K562 (cell line): ENCODE measurements around the gene POGLUT2.

Experiments used
- CEBPG ChIP-seq, 3 experiments: fragments of 200-800 bp in 1 of 3; sonication (Bioruptor generic) in 1 of 3; sonication (generic) in 1 of 3; formaldehyde crosslinking in 1 of 3; IDR thresholded peaks in 2 of 3; conservative IDR thresholded peaks in 1 of 3; 2 replicates each; pipeline versions ENCODE4 v1.6.1 to v1.8.0; 2016 to 2022; ENCODE audit warnings: missing compliant biosample characterization in 2 of 3, missing genetic modification characterization in 2 of 3, mild to moderate bottlenecking in 1 of 3, missing genetic modification reagents in 1 of 3
- CHD1 ChIP-seq: fragments of 200-600 bp; sonication (generic); IDR thresholded peaks from one replicate; pipeline ENCODE4 v1.6.1; 2012; ENCODE audit warnings: mild to moderate bottlenecking, moderate library complexity, low read length, inconsistent platforms
- EZH2 ChIP-seq: IDR thresholded peaks from 2 replicates; pipeline ENCODE4 v1.6.1; 2012; ENCODE audit warnings: low read depth, mild to moderate bottlenecking, inconsistent platforms, low read length, borderline replicate concordance
- POLR2AphosphoS5 ChIP-seq: IDR thresholded peaks from 2 replicates; pipeline ENCODE4 v1.6.1; 2011; ENCODE audit warnings: mild to moderate bottlenecking, low read depth, low read length, moderate library complexity; ENCODE audit not compliant: control insufficient read depth, insufficient read depth
- TF ChIP-seq, protein P1 (sequence below), 2 experiments: fragments of 450-650 bp in 1 of 2; sonication (generic) in 1 of 2; formaldehyde crosslinking in 1 of 2; IDR thresholded peaks in 1 of 2; conservative IDR thresholded peaks in 1 of 2; 2 replicates each; pipeline versions ENCODE4 v1.6.1 to v1.8.1; 2016 to 2023; ENCODE audit warnings: mild to moderate bottlenecking in 2 of 2, moderate library complexity in 2 of 2, inconsistent platforms in 1 of 2, missing genetic modification reagents in 1 of 2

DNA sequence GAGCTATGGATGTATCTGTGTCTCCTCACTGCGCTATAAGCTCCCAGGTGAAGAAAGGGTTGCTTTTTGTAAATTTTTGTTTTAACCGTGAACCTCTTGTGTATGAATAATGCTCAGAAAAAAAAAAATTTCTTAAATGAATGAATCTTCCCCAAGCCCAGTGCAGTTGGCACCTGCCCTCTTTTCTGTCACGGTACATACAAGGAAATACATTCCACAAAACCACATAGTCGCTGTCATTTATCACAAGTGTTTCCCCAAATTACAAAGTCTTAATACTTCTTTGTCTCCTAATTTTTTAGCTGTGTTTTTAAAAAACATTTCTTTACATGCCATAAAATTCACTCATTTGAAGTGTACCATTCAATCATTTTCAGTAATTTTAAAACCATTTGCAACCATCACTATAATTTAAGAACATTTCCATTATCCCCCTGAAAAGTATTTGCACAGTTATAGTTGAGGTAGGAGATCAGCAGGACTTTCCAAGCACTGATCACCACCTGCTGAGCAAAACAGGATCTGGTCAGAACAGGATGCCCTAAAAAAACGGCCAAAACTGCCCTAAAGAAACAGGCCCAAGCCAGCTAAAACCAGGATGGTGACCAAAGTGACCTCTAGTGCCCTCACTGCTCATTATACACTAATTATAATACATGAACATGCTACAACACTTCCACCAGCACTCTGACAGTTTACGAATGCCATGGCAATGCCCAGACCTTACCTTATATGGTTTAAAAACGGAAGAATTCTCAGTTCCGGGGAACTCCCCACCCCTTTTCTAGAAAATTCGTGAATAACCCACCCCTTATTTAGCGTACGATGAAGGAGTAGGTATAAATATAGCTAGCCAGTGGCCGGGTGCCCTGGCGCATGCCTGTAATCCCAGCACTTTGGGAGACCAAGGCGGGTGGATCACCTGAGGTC lies 23.9 kb downstream of the POGLUT2 start:
- TF ChIP-seq POLR2AphosphoS5 (no peak), CEBPG (CRISPR knock-in tag; IDR thresholded peaks at IDR 0.05) (no peak), CEBPG (tag; conservative IDR thresholded peaks at IDR 0.05 in 1 of 2, IDR thresholded peaks at IDR 0.05 in 1 of 2) (no peak), CHD1 (no peak), EZH2 (no peak)
- TF ChIP-seq, protein P1, sequence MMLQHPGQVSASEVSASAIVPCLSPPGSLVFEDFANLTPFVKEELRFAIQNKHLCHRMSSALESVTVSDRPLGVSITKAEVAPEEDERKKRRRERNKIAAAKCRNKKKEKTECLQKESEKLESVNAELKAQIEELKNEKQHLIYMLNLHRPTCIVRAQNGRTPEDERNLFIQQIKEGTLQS (IDR thresholded peaks at IDR 0.05) = no peak
- TF ChIP-seq, protein P1 (CRISPR knock-in tag; conservative IDR thresholded peaks at IDR 0.05) = no peak
